ENCODE measurements around the gene WWOX. TPM values are rescaled to one million over a fixed set of nuclear protein-coding genes. Genes with fewer than 3 reads are reported as not detected.

Gene WWOX
- total and polyA plus RNA-seq, 2 of the 4 experiments (the other 2 are of a cell fraction), result 2.7 to 5.4 TPM

DNA sequence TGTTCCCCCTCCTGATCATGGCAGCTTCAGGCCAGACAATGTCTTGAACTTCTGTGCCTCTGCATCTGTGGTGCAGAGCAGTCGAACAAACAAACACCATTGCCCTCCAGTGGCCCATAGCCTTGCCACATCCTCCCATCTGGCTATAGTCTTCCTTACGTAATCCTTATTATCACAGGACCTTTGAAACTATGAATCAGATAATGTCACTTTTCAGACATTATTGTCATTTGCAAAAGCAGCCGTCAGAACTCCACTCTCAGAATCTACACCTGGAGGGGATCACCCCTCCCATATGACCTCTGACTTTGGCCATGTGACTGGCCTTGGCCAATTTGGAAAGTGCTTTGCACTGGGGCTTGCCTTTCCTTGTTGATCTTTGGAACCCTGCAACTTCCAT, 1113.8 kb downstream of the WWOX start:
- no peaks in the 10 kb centered on the region for H3K9me1 ChIP-seq (ENCODE audit: insufficient read depth, low read length)
- no peak overlapping the region for H3K56ac ChIP-seq (ENCODE audit: extremely low read depth, insufficient read depth, low read length)
- no peak overlapping the region for H2BK5ac ChIP-seq (ENCODE audit: low read depth, low read length, poor library complexity, severe bottlenecking)
- no peaks in the 10 kb centered on the region for H3K27me3 ChIP-seq (ENCODE audit: control insufficient read depth, insufficient read depth, low read length)
- no peaks in the 10 kb centered on the region for H4K20me1 ChIP-seq (ENCODE audit: insufficient read depth, low read length)
- H2AFZ ChIP-seq (replicated peaks; ENCODE audit: low read length, poor library complexity), result no peak overlapping the region
- dilution Hi-C loops (cut with HindIII; ENCODE audit: low sequenced_read_pairs, unreplicated experiment) (no loop called here), in situ Hi-C loops (cut with MboI; ENCODE audit: low sequenced_read_pairs) (no loop called here), intact Hi-C loops (cut with micrococcal nuclease) (no loop called here)
- 17% methylated on average over 1 of the region's 3 CpGs; no CpG with 5 or more reads in 1 of the 2 experiments for WGBS, 2 experiments (ENCODE audit: extremely low coverage in 2 of 2, insufficient read length in 1 of 2)
- H3K14ac ChIP-seq (replicated peaks; ENCODE audit: low read depth, low read length), result no peak overlapping the region
- TF ChIP-seq NFE2L2 (IDR thresholded peaks at IDR 0.05; ENCODE audit: low read depth, low read length) (no peak), RCOR1 (IDR thresholded peaks at IDR 0.05; ENCODE audit: insufficient replicate concordance, low read length) (no peak), BHLHE40 (IDR thresholded peaks at IDR 0.05; ENCODE audit: low read depth, low read length) (no peak), RFX5 (IDR thresholded peaks at IDR 0.05; ENCODE audit: low read depth, low read length) (no peak), MAZ (IDR thresholded peaks at IDR 0.05; ENCODE audit: borderline replicate concordance, low read depth, low read length) (no peak), POLR2A (IDR thresholded peaks at IDR 0.05; ENCODE audit: low read depth, low read length) (no peak)
- TF ChIP-seq, protein P1, sequence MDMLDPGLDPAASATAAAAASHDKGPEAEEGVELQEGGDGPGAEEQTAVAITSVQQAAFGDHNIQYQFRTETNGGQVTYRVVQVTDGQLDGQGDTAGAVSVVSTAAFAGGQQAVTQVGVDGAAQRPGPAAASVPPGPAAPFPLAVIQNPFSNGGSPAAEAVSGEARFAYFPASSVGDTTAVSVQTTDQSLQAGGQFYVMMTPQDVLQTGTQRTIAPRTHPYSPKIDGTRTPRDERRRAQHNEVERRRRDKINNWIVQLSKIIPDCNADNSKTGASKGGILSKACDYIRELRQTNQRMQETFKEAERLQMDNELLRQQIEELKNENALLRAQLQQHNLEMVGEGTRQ (IDR thresholded peaks at IDR 0.05; ENCODE audit: low read depth, low read length), result no peak
- H3K27ac ChIP-seq (ENCODE audit: insufficient read depth, low read length), result no peak overlapping the region
- no peak overlapping the region for H2BK20ac ChIP-seq (ENCODE audit: low read depth, low read length)
- no peak overlapping the region for H2BK120ac ChIP-seq (ENCODE audit: low read depth, low read length)
- no peak overlapping the region for H3K4ac ChIP-seq (ENCODE audit: low read depth, low read length)
- H3K4me3 ChIP-seq (ENCODE audit: insufficient read depth, low read depth, low read length), result no peak overlapping the region
- no peak overlapping the region for H2AK5ac ChIP-seq (ENCODE audit: low read depth, low read length)
- no peak overlapping the region for H3K4me2 ChIP-seq (ENCODE audit: low read depth, low read length)
- no peak overlapping the region for H4K8ac ChIP-seq (ENCODE audit: low read depth in 2 of 2, low read length in 2 of 2)
- H3K4me1 ChIP-seq (ENCODE audit: control insufficient read depth, insufficient read depth, low read length), result no peaks in the 10 kb centered on the region
- no peaks in the 10 kb centered on the region for H3K79me1 ChIP-seq (ENCODE audit: low read depth in 1 of 2, low read length in 2 of 2)
- no TSS peak for BruUV-seq (replicated peaks)
- H2AK9ac ChIP-seq (replicated peaks; ENCODE audit: low read depth, low read length, poor library complexity), result no peak overlapping the region
- H4K5ac ChIP-seq (ENCODE audit: low read depth, low read length), result no peak overlapping the region
- H3K9ac ChIP-seq (ENCODE audit: low read depth, low read length), result no peak overlapping the region
- no peak overlapping the region for H4K91ac ChIP-seq (ENCODE audit: insufficient read depth, low read depth, low read length)
- no peak overlapping the region for H3K18ac ChIP-seq (ENCODE audit: low read depth, low read length)
- peaks cover 28% of the 10 kb centered on the region for H3K9me3 ChIP-seq (ENCODE audit: control insufficient read depth, insufficient read depth, low read length)
- H3K23ac ChIP-seq (ENCODE audit: low read depth, low read length), result no peak overlapping the region
- no peak overlapping the region for H2BK15ac ChIP-seq (ENCODE audit: low read depth, low read length)
- no peak for ATAC-seq (ENCODE audit: low read depth)
- ChIA-PET CTCF (no interaction called here), POLR2A (ENCODE audit: unreplicated experiment) (no interaction called here)
- DNase-seq, result no peak
- H3K36me3 ChIP-seq (ENCODE audit: control insufficient read depth, insufficient read depth, low read length), result no peaks in the 10 kb centered on the region
